ENCODE data around the gene RCAN1. TPM values are rescaled to one million over a fixed set of nuclear protein-coding genes. Genes with fewer than 3 reads are reported as not detected.

RCAN1 gene
- total RNA-seq, 1 experiment from 2014 or later, result 5.4 TPM

DNA sequence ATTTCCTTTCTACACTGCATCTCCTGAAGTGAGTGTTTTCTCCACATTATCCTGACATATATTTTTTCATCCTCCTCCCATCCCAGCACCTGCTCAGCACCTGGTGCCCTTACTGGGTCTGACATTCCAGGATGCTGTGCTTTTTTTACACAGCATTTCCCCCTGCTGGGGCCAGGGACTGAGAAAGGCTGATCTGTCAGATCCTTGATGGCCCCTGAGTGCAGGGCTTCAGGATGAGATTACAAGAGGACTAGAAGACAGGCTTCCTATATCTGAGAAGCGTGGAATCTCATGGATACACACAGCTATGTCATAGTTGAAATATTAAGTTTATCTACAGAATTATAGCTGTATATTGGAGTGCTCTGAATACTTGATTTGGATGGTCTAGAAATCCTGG lies 24.4 kb downstream of the RCAN1 start:
- Histone ChIP-seq H3K4me1 (ENCODE audit: insufficient read depth, low read length, poor library complexity, severe bottlenecking) (no peaks in the 10 kb centered on the region), H3K27me3 (replicated peaks; ENCODE audit: insufficient read depth, low read depth, low read length, poor library complexity) (no peaks in the 10 kb centered on the region), H3K9me3 (ENCODE audit: low read depth, low read length, poor library complexity, severe bottlenecking) (no peaks in the 10 kb centered on the region), H3K36me3 (ENCODE audit: insufficient read depth, low read length, poor library complexity, severe bottlenecking) (no peaks in the 10 kb centered on the region), H3K27ac (ENCODE audit: low read depth, low read length, poor library complexity, severe bottlenecking) (no peak overlapping the region), H3K4me3 (ENCODE audit: low read depth, low read length, poor library complexity, severe bottlenecking) (no peak overlapping the region)
- intact Hi-C loops (cut with micrococcal nuclease; ENCODE audit: unreplicated experiment), result no loop called here
- no TSS peak for BruUV-seq (replicated peaks)
- TF ChIP-seq, protein P1, sequence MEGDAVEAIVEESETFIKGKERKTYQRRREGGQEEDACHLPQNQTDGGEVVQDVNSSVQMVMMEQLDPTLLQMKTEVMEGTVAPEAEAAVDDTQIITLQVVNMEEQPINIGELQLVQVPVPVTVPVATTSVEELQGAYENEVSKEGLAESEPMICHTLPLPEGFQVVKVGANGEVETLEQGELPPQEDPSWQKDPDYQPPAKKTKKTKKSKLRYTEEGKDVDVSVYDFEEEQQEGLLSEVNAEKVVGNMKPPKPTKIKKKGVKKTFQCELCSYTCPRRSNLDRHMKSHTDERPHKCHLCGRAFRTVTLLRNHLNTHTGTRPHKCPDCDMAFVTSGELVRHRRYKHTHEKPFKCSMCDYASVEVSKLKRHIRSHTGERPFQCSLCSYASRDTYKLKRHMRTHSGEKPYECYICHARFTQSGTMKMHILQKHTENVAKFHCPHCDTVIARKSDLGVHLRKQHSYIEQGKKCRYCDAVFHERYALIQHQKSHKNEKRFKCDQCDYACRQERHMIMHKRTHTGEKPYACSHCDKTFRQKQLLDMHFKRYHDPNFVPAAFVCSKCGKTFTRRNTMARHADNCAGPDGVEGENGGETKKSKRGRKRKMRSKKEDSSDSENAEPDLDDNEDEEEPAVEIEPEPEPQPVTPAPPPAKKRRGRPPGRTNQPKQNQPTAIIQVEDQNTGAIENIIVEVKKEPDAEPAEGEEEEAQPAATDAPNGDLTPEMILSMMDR (conservative IDR thresholded peaks at IDR 0.05; ENCODE audit: low read depth, low read length), result no peak
- TF ChIP-seq EZH2 (IDR thresholded peaks at IDR 0.05; ENCODE audit: borderline replicate concordance, low read depth, low read length, poor library complexity, severe bottlenecking), result no peak
- POLR2A ChIA-PET (ENCODE audit: low non-redundant PET), result no interaction called here
- CTCF ChIA-PET, result no interaction called here
- no peak for DNase-seq (ENCODE audit: low spot score)

DNA sequence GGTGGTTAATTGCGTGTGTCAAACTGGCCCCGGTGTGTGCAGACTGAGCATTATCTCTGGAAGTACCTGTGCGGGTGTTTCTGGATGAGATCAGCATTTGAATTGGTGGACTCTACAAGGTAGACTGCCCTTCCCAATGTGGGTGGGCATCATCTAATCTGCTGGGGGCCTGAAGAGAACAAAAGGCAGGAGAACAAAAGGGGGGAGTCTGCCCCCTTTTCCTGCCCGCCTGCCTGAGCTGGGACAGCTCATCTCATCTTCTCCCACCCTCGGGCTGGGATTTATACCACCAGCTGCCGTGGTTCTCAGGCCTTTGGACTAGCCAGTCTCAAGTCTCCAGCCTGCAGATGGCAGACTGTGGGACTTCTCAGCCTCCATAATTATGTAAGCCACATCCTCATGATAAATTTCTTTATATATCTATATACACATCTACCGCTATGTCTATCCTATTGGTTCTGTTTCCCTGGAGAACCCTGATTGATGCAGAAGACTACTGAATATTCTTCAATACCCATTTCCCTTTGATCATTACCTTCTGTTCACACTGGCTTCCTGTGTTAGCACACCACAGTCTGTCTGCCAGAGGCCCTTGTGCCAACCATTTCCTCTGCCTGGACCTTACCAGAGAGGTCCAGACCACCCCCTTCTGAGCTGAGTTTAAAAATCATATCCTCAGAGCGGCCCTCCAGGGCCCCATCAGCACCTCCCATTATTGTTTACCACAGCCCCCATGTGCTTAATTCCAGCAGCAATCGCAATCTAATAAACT lies 25.2 kb downstream of the RCAN1 start:
- BruUV-seq (replicated peaks), result no TSS peak
- ChIA-PET POLR2A (ENCODE audit: low non-redundant PET) (no interaction called here), CTCF (no interaction called here)
- no peak for TF ChIP-seq EZH2 (IDR thresholded peaks at IDR 0.05; ENCODE audit: borderline replicate concordance, low read depth, low read length, poor library complexity, severe bottlenecking)
- TF ChIP-seq, protein P1 (conservative IDR thresholded peaks at IDR 0.05; ENCODE audit: low read depth, low read length), result no peak
- Histone ChIP-seq H3K4me3 (ENCODE audit: low read depth, low read length, poor library complexity, severe bottlenecking) (no peak overlapping the region), H3K27me3 (replicated peaks; ENCODE audit: insufficient read depth, low read depth, low read length, poor library complexity) (no peaks in the 10 kb centered on the region), H3K27ac (ENCODE audit: low read depth, low read length, poor library complexity, severe bottlenecking) (no peak overlapping the region), H3K4me1 (ENCODE audit: insufficient read depth, low read length, poor library complexity, severe bottlenecking) (no peaks in the 10 kb centered on the region), H3K9me3 (ENCODE audit: low read depth, low read length, poor library complexity, severe bottlenecking) (no peaks in the 10 kb centered on the region), H3K36me3 (ENCODE audit: insufficient read depth, low read length, poor library complexity, severe bottlenecking) (no peaks in the 10 kb centered on the region)
- intact Hi-C loops (cut with micrococcal nuclease; ENCODE audit: unreplicated experiment), result no loop called here
- no peak for DNase-seq (ENCODE audit: low spot score)

DNA sequence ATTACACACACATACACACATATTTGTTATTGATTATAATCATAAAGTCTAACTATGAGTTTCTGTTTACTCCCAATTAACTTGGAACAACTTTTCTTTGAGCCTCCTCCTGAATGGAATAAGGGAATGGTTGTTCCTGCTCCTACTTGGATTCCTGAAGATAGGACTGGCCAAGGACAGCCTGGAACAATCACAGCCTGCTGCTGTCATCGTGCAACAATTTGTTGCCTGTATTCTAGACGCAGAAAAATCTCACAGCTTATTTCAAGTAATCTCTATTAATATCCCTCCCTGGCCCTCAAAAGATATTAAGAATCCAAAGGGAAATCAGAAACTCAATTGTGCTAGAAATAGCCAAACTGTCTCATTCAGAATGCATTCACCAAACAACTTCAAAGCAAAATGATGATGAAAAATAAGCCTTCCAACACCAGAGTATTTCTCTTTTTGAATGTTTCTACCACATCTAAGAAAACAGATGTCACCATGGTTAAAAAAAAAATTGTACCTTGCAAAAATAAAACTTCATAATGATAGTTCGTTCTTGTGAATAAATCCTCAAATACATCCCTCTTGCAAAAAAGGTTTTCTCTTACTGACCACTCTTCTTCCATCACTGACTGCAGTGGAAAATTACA lies 30.9 kb downstream of the RCAN1 start:
- Histone ChIP-seq H3K27ac (ENCODE audit: low read depth, low read length, poor library complexity, severe bottlenecking) (no peak overlapping the region), H3K4me3 (ENCODE audit: low read depth, low read length, poor library complexity, severe bottlenecking) (no peak overlapping the region), H3K9me3 (ENCODE audit: low read depth, low read length, poor library complexity, severe bottlenecking) (no peaks in the 10 kb centered on the region), H3K36me3 (ENCODE audit: insufficient read depth, low read length, poor library complexity, severe bottlenecking) (no peaks in the 10 kb centered on the region), H3K4me1 (ENCODE audit: insufficient read depth, low read length, poor library complexity, severe bottlenecking) (no peaks in the 10 kb centered on the region), H3K27me3 (replicated peaks; ENCODE audit: insufficient read depth, low read depth, low read length, poor library complexity) (no peaks in the 10 kb centered on the region)
- ChIA-PET CTCF (no interaction called here), POLR2A (ENCODE audit: low non-redundant PET) (no interaction called here)
- intact Hi-C loops (cut with micrococcal nuclease; ENCODE audit: unreplicated experiment), result no loop called here
- no peak for DNase-seq (ENCODE audit: low spot score)
- no TSS peak for BruUV-seq (replicated peaks)
- TF ChIP-seq, protein P1 (conservative IDR thresholded peaks at IDR 0.05; ENCODE audit: low read depth, low read length), result no peak
- TF ChIP-seq EZH2 (IDR thresholded peaks at IDR 0.05; ENCODE audit: borderline replicate concordance, low read depth, low read length, poor library complexity, severe bottlenecking), result no peak
